Measurements from ENCODE around the gene MBNL2.

MBNL2 gene

GRCh38 chr13:97338571-97338970, 116.4 kb downstream of the MBNL2 start:
- Histone ChIP-seq H2AFZ (ENCODE audit: low read depth, low read length, severe bottlenecking) (no peak overlapping the region), H4K20me1 (ENCODE audit: low read depth, low read length) (no peaks in the 10 kb centered on the region), H3K36me3 (ENCODE audit: low read length) (no peaks in the 10 kb centered on the region), H3K27ac (ENCODE audit: low read depth, low read length) (no peak overlapping the region), H3K79me2 (ENCODE audit: insufficient read depth, low read length) (no peaks in the 10 kb centered on the region), H3K27me3 (ENCODE audit: low read length) (no peaks in the 10 kb centered on the region), H3K9me3 (ENCODE audit: insufficient read depth, low read length) (no peaks in the 10 kb centered on the region), H3K4me2 (ENCODE audit: low read depth, low read length, poor library complexity, severe bottlenecking) (no peak overlapping the region), H3F3A (ENCODE audit: insufficient read depth) (no peaks in the 10 kb centered on the region), H3K4me3 (ENCODE audit: insufficient read depth, low read length, poor library complexity, severe bottlenecking) (no peak overlapping the region), H3K9ac (ENCODE audit: low read length) (no peak overlapping the region), H3K9me2 (replicated peaks; ENCODE audit: insufficient read depth, low read length) (no peaks in the 10 kb centered on the region)
- TF ChIP-seq, protein P1, sequence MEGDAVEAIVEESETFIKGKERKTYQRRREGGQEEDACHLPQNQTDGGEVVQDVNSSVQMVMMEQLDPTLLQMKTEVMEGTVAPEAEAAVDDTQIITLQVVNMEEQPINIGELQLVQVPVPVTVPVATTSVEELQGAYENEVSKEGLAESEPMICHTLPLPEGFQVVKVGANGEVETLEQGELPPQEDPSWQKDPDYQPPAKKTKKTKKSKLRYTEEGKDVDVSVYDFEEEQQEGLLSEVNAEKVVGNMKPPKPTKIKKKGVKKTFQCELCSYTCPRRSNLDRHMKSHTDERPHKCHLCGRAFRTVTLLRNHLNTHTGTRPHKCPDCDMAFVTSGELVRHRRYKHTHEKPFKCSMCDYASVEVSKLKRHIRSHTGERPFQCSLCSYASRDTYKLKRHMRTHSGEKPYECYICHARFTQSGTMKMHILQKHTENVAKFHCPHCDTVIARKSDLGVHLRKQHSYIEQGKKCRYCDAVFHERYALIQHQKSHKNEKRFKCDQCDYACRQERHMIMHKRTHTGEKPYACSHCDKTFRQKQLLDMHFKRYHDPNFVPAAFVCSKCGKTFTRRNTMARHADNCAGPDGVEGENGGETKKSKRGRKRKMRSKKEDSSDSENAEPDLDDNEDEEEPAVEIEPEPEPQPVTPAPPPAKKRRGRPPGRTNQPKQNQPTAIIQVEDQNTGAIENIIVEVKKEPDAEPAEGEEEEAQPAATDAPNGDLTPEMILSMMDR (IDR thresholded peaks at IDR 0.05; ENCODE audit: insufficient read depth, low read length, poor library complexity, severe bottlenecking) = no peak
- TF ChIP-seq EZH2phosphoT487 (conservative IDR thresholded peaks at IDR 0.05; ENCODE audit: low read length) = no peak

DNA sequence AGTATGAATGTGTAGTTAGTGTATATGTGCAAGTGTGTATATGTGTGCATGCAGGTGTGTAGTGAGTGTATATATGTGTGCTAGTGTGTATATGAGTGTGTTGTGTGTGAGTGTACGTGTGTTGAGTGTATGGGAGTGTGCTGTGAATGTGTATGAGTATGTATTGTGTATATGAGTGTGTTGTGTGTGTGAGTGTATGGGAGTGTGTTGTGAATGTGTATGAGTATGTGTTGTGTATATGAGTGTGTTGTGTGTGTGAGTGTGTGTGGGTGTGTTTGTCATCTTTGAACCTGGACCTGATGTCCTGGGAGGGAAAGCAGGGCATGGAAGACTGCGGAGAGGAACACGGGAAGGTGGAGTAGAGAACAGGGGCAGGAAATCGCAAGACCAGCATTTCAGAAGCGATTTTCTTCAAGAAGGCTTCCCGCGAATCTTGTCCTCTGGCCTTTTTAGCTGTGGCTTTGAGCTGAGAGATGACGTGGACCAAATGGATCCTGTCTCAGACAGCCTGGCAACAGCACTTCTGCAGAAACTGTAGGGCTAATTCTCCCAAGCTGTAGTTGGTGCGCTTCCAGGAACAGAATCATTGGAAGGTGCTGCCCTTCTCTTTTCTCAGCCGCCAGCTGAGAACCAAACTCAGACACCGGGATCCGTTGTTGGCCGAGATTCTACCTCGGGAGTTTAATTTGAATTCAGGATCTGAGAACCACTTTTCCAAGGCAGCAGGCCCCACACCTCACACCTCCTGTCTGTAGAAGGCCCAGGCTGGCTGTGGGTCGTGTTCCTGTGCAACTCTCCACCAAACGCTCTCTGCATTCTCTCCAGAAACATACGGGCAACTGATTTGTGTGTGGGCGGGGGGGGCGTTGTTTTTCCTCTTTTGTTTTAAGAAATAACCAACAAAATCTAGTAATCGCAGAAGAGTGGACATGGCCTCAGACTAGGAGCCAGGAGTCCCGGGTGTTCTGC, 117.2 kb downstream of the MBNL2 start:
- no peaks in the 10 kb centered on the region for H3K9me2 ChIP-seq (replicated peaks; ENCODE audit: insufficient read depth, low read length)
- H3K36me3 ChIP-seq (ENCODE audit: low read length) = no peaks in the 10 kb centered on the region
- no peak for TF ChIP-seq EZH2phosphoT487 (conservative IDR thresholded peaks at IDR 0.05; ENCODE audit: low read length)
- TF ChIP-seq, protein P1 (IDR thresholded peaks at IDR 0.05; ENCODE audit: insufficient read depth, low read length, poor library complexity, severe bottlenecking) = no peak
- no peak overlapping the region for H2AFZ ChIP-seq (ENCODE audit: low read depth, low read length, severe bottlenecking)
- no peak overlapping the region for H3K4me3 ChIP-seq (ENCODE audit: insufficient read depth, low read length, poor library complexity, severe bottlenecking)
- H3K27ac ChIP-seq (ENCODE audit: low read depth, low read length) = no peak overlapping the region
- no peaks in the 10 kb centered on the region for H4K20me1 ChIP-seq (ENCODE audit: low read depth, low read length)
- no peaks in the 10 kb centered on the region for H3K79me2 ChIP-seq (ENCODE audit: insufficient read depth, low read length)
- H3F3A ChIP-seq (ENCODE audit: insufficient read depth) = no peaks in the 10 kb centered on the region
- H3K27me3 ChIP-seq (ENCODE audit: low read length) = no peaks in the 10 kb centered on the region
- no peak overlapping the region for H3K4me2 ChIP-seq (ENCODE audit: low read depth, low read length, poor library complexity, severe bottlenecking)
- H3K9ac ChIP-seq (ENCODE audit: low read length) = no peak overlapping the region
- H3K9me3 ChIP-seq (ENCODE audit: insufficient read depth, low read length) = no peaks in the 10 kb centered on the region

DNA sequence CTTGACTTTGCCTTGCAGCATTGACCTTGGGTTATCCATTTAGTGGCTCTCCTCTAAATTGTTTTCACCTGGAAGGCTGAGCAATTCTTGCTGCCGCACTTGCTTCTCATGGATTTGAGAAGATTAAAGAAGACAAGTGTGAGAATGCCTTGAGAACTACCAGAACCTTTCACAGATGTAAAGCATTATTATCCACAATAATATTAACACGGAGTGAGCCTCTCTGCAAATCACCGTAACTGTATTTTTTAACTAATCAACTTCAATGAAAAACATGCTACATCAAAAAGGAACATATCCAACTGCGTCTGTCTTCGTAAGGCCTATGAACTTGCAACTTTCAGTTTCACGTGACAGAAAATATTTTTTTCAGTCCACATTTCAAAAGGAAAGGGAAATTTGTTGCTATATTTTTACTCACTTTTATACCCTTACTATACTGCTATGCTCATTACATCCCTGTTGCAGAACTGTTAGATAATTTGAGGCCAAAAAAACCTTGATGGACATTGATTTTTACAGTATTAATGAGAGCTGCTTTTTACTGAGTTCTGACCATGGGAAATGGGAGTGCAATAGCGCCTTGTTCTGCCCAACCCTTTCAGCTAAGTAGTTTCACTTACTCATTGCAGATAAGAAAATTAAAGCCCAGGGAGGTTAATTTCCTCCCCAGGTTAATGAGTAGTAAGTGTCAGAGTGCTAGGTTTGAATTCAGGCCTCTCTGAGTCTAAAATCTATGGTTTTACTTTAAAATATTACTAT, 118.0 kb downstream of the MBNL2 start:
- no peak overlapping the region for H3K9ac ChIP-seq (ENCODE audit: low read length)
- no peaks in the 10 kb centered on the region for H3K36me3 ChIP-seq (ENCODE audit: low read length)
- H3F3A ChIP-seq (ENCODE audit: insufficient read depth) = no peaks in the 10 kb centered on the region
- no peaks in the 10 kb centered on the region for H4K20me1 ChIP-seq (ENCODE audit: low read depth, low read length)
- no peaks in the 10 kb centered on the region for H3K27me3 ChIP-seq (ENCODE audit: low read length)
- H3K4me2 ChIP-seq (ENCODE audit: low read depth, low read length, poor library complexity, severe bottlenecking) = no peak overlapping the region
- no peak overlapping the region for H3K4me3 ChIP-seq (ENCODE audit: insufficient read depth, low read length, poor library complexity, severe bottlenecking)
- H3K27ac ChIP-seq (ENCODE audit: low read depth, low read length) = no peak overlapping the region
- H3K9me3 ChIP-seq (ENCODE audit: insufficient read depth, low read length) = no peaks in the 10 kb centered on the region
- H3K79me2 ChIP-seq (ENCODE audit: insufficient read depth, low read length) = no peaks in the 10 kb centered on the region
- TF ChIP-seq, protein P1 (IDR thresholded peaks at IDR 0.05; ENCODE audit: insufficient read depth, low read length, poor library complexity, severe bottlenecking) = no peak
- no peak for TF ChIP-seq EZH2phosphoT487 (conservative IDR thresholded peaks at IDR 0.05; ENCODE audit: low read length)
- no peaks in the 10 kb centered on the region for H3K9me2 ChIP-seq (replicated peaks; ENCODE audit: insufficient read depth, low read length)
- H2AFZ ChIP-seq (ENCODE audit: low read depth, low read length, severe bottlenecking) = no peak overlapping the region
